PC-3 (cell line): ENCODE measurements around the gene TRAF1.

Source experiments
- CTCF ChIP-seq: fragments of 300-600 bp; sonication (generic); conservative IDR thresholded peaks from 2 replicates; pipeline ENCODE4 v1.5.1; 2017; ENCODE audit warnings: antibody characterized with exemption, low read depth, mild to moderate bottlenecking, low read length
- EZH2 ChIP-seq: fragments of 300-600 bp; sonication (generic); IDR thresholded peaks from one replicate; pipeline ENCODE4 v1.6.1; 2017; ENCODE audit warnings: antibody characterized with exemption, mild to moderate bottlenecking, low read length; ENCODE audit not compliant: unreplicated experiment
- EZH2phosphoT487 ChIP-seq: fragments of 300-600 bp; sonication (generic); IDR thresholded peaks from 2 replicates; pipeline ENCODE4 v1.6.1; 2018; ENCODE audit warnings: mild to moderate bottlenecking, antibody characterized with exemption, low read length, borderline replicate concordance

GRCh38 chr9:120898396-120898795 lies 28.2 kb downstream of the TRAF1 start:
- TF ChIP-seq CTCF (no peak), EZH2 (no peak), EZH2phosphoT487 (no peak)
